Transverse colon (tissue), 3 donors: ENCODE data around the gene STIM1.
A peak's percentile ranks its signal among the peaks of the same experiment; 100 is the strongest.

ENCODE experiments used
- CTCF ChIP-seq, 5 experiments: fragments of 200-600 bp in 3 of 5; fragments of 450-650 bp in 2 of 5; sonication (generic) in 3 of 5; IDR thresholded peaks; 1 replicate in 2 of 5; 2 replicates in 3 of 5; pipeline ENCODE4 v1.5.1; 2016 to 2017; ENCODE audit warnings: antibody characterized with exemption in 5 of 5, inconsistent platforms in 3 of 5, mild to moderate bottlenecking in 2 of 5, moderate library complexity in 1 of 5
- EP300 ChIP-seq: sonication (generic); formaldehyde crosslinking; IDR thresholded peaks from one replicate; pipeline ENCODE4 v1.6.1; 2017; ENCODE audit warnings: antibody characterized with exemption, low read depth
- POLR2A ChIP-seq: fragments of 450-650 bp; IDR thresholded peaks from one replicate; pipeline ENCODE4 v1.6.1; 2016; ENCODE audit warnings: antibody characterized with exemption, mild to moderate bottlenecking, moderate library complexity

DNA sequence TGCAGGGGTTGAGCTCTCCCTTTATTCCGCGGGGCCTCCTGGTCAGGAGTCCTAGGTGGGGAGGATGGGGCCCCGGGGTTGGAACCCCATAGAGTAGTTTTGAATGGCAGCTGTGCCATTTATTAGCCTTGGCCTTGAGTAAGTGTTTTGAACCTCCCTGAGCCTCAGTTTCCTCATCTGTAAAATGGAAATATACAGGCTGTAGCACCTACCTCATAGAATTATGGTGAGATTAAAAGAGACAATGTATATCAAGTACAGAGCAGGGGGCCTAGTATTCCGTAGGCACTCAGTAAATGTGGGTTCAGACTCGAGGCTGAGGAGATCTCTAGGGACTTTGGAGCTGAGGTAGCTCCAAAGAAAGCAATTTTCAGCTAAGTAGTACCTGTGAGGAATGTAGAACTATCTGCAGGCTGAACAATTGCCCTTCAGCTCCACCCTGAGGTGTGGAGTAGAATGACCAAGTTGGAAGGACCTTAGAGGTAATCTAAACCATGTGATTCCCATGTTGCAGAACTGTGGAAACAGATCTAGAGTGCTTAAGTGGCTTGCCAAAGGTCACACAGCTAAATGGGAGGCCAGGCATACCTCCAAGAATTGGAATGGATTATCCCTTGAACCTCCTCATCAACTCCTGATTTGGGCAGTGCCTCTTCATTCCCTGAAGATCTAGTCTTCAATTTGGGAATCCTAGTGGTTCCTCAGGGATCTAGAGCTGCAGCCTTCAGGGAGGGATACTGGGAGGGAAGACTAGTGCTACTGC lies 46.4 kb upstream of the STIM1 start:
- TF ChIP-seq CTCF (IDR thresholded peaks at IDR 0.05): peak; percentile 24 to 60 (median 42)
- TF ChIP-seq POLR2A: no peak
- no peak for TF ChIP-seq EP300
